Activated naive CD8-positive, alpha-beta T cell treated with anti-CD3 and anti-CD28 coated beads, Interleukin-2, amount 50 U/mL, for 16 hours (primary cell): ENCODE results near the gene PKNOX2.

Experiments
- DNase-seq: peaks from one replicate; pipeline ENCODE4 v3.0.0-alpha.2; 2020; ENCODE audit warnings: low read depth, low spot score

The PKNOX2 gene

GRCh38 chr11:125338886-125339811, 174.6 kb downstream of the PKNOX2 start:
- no peak for DNase-seq

GRCh38 chr11:125341676-125342075, 177.1 kb downstream of the PKNOX2 start:
- DNase-seq, result no peak

GRCh38 chr11:125342281-125342930, 177.9 kb downstream of the PKNOX2 start:
- DNase-seq, result no peak

GRCh38 chr11:125343086-125343717, 178.7 kb downstream of the PKNOX2 start:
- no peak for DNase-seq

GRCh38 chr11:125343718-125344131, 179.2 kb downstream of the PKNOX2 start:
- no peak for DNase-seq

GRCh38 chr11:125344846-125345420, 180.4 kb downstream of the PKNOX2 start:
- no peak for DNase-seq

- no peak for DNase-seq
These were observed 181.0 kb downstream of the PKNOX2 start for GRCh38 chr11:125345421-125346178.

GRCh38 chr11:125346179-125346530, 181.6 kb downstream of the PKNOX2 start:
- DNase-seq, result no peak

- DNase-seq, result no peak
These were observed 182.2 kb downstream of the PKNOX2 start for GRCh38 chr11:125346565-125347260.

GRCh38 chr11:125347261-125347585, 182.7 kb downstream of the PKNOX2 start:
- DNase-seq, result no peak

GRCh38 chr11:125348141-125348651, 183.6 kb downstream of the PKNOX2 start:
- DNase-seq, result no peak

- peak; percentile 17 for DNase-seq
These were observed 184.2 kb downstream of the PKNOX2 start for GRCh38 chr11:125348674-125349309.

GRCh38 chr11:125350206-125351032, 185.9 kb downstream of the PKNOX2 start:
- DNase-seq, result no peak

GRCh38 chr11:125351033-125351867, 186.7 kb downstream of the PKNOX2 start:
- no peak for DNase-seq

- DNase-seq, result no peak
These were observed 187.3 kb downstream of the PKNOX2 start for GRCh38 chr11:125351868-125352250.

GRCh38 chr11:125356797-125357196, 192.2 kb downstream of the PKNOX2 start:
- DNase-seq, result no peak

- no peak for DNase-seq
These were observed 193.0 kb downstream of the PKNOX2 start for GRCh38 chr11:125357551-125357950.

GRCh38 chr11:125358254-125358840, 193.8 kb downstream of the PKNOX2 start:
- no peak for DNase-seq
